PC-3 (cell line): ENCODE data around the gene AKR7A2.

Source experiments
- CTCF ChIP-seq: fragments of 300-600 bp; sonication (generic); conservative IDR thresholded peaks from 2 replicates; pipeline ENCODE4 v1.5.1; 2017; ENCODE audit warnings: antibody characterized with exemption, low read depth, mild to moderate bottlenecking, low read length
- EZH2 ChIP-seq: fragments of 300-600 bp; sonication (generic); IDR thresholded peaks from one replicate; pipeline ENCODE4 v1.6.1; 2017; ENCODE audit warnings: antibody characterized with exemption, mild to moderate bottlenecking, low read length; ENCODE audit not compliant: unreplicated experiment

GRCh38 chr1:19349999-19350398, 38.1 kb upstream of the AKR7A2 start:
- TF ChIP-seq CTCF (no peak), EZH2 (no peak)
